Measurements from ENCODE around the gene ASTN1.
A peak's percentile ranks its signal among the peaks of the same experiment; 100 is the strongest.

DNA sequence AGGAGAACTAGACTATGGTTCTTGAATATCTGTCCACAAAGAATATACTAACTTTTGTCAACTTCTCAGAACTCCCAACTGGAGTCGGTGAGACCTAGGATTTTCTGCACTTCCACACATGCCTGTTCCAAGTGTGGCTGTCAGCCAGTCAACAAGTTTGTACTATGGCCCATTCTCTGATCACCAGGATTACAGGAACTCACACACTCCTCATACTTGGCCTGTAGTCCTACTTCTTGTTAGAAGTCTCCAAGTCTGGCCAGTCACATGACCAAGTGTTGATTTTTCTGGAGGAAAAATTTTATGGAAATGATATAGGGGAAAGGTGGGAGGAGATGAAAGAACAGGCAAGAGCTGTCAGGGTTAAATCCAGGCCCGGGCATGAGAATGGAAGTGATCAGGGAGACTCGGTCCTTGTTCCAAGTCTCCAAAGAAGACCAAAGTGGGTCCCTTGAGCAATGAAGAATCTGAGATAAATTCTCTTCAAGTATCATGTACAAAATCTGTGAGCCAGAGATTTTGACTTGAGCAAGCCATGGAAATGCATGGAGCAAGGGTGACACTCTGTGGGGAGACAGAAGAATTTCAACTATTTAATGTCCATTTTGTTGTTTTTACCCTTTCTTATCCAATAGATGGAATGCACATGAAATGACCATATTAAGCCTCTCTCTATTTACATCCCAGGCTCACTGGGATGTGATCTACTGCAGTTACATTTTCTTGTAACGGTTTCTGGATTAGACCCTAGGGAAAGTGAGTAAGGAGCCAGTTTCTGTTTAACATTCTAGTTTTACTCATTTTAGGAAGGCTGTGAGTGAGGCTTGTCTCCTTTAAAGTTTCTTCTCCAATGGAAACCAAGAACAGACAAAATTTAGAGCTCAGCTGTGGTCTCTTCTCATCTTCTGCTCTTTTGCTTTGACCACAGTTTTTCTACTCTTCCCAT lies 320.9 kb downstream of the ASTN1 start:
- TF ChIP-seq, protein P1, sequence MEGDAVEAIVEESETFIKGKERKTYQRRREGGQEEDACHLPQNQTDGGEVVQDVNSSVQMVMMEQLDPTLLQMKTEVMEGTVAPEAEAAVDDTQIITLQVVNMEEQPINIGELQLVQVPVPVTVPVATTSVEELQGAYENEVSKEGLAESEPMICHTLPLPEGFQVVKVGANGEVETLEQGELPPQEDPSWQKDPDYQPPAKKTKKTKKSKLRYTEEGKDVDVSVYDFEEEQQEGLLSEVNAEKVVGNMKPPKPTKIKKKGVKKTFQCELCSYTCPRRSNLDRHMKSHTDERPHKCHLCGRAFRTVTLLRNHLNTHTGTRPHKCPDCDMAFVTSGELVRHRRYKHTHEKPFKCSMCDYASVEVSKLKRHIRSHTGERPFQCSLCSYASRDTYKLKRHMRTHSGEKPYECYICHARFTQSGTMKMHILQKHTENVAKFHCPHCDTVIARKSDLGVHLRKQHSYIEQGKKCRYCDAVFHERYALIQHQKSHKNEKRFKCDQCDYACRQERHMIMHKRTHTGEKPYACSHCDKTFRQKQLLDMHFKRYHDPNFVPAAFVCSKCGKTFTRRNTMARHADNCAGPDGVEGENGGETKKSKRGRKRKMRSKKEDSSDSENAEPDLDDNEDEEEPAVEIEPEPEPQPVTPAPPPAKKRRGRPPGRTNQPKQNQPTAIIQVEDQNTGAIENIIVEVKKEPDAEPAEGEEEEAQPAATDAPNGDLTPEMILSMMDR (IDR thresholded peaks at IDR 0.05) = peak; percentile 54
- TF ChIP-seq RAD21 (IDR thresholded peaks at IDR 0.05; ENCODE audit: low read length) (peak; percentile 97), FOXJ3 (CRISPR knock-in tag; IDR thresholded peaks at IDR 0.05) (no peak), TAF1 (IDR thresholded peaks at IDR 0.05; ENCODE audit: borderline replicate concordance, low read depth, low read length) (no peak), JUND (IDR thresholded peaks at IDR 0.05) (no peak), POLR2AphosphoS5 (IDR thresholded peaks at IDR 0.05; ENCODE audit: low read depth, low read length) (no peak), CHD2 (IDR thresholded peaks at IDR 0.05; ENCODE audit: low read length, partially characterized antibody) (no peak), SIN3A (IDR thresholded peaks at IDR 0.05; ENCODE audit: borderline replicate concordance, low read depth, low read length) (no peak), YY1 (IDR thresholded peaks at IDR 0.05; ENCODE audit: low read depth) (no peak), EP300 (IDR thresholded peaks at IDR 0.05; ENCODE audit: borderline replicate concordance in 1 of 2, low read depth in 1 of 2, low read length in 1 of 2) (no peak), SMC3 (IDR thresholded peaks at IDR 0.05; ENCODE audit: low read depth, low read length) (peak; percentile 86), NFIC (IDR thresholded peaks at IDR 0.05; ENCODE audit: borderline replicate concordance) (no peak)
- TF ChIP-seq, protein P2, sequence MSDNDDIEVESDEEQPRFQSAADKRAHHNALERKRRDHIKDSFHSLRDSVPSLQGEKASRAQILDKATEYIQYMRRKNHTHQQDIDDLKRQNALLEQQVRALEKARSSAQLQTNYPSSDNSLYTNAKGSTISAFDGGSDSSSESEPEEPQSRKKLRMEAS (IDR thresholded peaks at IDR 0.05; ENCODE audit: low read depth) = no peak
- TF ChIP-seq, protein P3, sequence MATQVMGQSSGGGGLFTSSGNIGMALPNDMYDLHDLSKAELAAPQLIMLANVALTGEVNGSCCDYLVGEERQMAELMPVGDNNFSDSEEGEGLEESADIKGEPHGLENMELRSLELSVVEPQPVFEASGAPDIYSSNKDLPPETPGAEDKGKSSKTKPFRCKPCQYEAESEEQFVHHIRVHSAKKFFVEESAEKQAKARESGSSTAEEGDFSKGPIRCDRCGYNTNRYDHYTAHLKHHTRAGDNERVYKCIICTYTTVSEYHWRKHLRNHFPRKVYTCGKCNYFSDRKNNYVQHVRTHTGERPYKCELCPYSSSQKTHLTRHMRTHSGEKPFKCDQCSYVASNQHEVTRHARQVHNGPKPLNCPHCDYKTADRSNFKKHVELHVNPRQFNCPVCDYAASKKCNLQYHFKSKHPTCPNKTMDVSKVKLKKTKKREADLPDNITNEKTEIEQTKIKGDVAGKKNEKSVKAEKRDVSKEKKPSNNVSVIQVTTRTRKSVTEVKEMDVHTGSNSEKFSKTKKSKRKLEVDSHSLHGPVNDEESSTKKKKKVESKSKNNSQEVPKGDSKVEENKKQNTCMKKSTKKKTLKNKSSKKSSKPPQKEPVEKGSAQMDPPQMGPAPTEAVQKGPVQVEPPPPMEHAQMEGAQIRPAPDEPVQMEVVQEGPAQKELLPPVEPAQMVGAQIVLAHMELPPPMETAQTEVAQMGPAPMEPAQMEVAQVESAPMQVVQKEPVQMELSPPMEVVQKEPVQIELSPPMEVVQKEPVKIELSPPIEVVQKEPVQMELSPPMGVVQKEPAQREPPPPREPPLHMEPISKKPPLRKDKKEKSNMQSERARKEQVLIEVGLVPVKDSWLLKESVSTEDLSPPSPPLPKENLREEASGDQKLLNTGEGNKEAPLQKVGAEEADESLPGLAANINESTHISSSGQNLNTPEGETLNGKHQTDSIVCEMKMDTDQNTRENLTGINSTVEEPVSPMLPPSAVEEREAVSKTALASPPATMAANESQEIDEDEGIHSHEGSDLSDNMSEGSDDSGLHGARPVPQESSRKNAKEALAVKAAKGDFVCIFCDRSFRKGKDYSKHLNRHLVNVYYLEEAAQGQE (IDR thresholded peaks at IDR 0.05; ENCODE audit: low read depth, low read length) = no peak
